ENCODE data around the gene TAPT1.

The TAPT1 gene

DNA sequence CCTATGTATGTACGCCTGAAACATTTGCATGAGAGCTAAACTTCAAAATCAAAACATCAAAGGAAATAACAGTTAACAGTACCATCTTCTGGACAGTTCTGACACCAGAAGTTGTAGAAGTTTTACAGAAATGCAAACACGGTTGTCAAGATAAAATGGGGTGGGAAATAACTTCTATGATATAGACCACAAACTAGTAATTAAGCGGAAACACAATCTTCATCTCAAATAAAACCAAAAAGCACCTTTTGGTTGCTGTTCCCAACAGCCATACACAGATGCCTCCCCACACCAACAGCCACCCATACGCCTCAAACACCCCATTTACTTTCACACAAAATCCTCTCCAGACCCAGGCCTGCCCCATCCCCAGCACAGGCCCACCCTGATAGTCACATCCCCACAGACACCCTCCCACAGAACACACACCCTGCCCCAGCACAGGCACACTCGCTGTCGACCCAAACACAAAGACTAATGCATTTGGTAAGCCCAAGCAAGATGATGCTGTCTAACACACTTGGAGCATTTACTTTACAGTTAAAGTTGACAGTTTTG lies 64.3 kb downstream of the TAPT1 start:
- H3K4me3 ChIP-seq (IDR thresholded peaks at IDR 0.05; ENCODE audit: insufficient read depth, low read depth, low read length) = no peak overlapping the region
- H3K79me2 ChIP-seq (ENCODE audit: insufficient read depth, low read depth) = no peaks in the 10 kb centered on the region
- no peaks in the 10 kb centered on the region for H3K27me3 ChIP-seq (ENCODE audit: insufficient read depth, low read depth)
- H3K9ac ChIP-seq = no peak overlapping the region
- H3K4me1 ChIP-seq (ENCODE audit: low read depth, poor library complexity, severe bottlenecking) = no peaks in the 10 kb centered on the region
- H3K4me2 ChIP-seq = no peak overlapping the region
- H2AFZ ChIP-seq (ENCODE audit: low read depth) = no peak overlapping the region
- no peaks in the 10 kb centered on the region for H3K36me3 ChIP-seq (ENCODE audit: insufficient read depth)
- TF ChIP-seq, protein P1, sequence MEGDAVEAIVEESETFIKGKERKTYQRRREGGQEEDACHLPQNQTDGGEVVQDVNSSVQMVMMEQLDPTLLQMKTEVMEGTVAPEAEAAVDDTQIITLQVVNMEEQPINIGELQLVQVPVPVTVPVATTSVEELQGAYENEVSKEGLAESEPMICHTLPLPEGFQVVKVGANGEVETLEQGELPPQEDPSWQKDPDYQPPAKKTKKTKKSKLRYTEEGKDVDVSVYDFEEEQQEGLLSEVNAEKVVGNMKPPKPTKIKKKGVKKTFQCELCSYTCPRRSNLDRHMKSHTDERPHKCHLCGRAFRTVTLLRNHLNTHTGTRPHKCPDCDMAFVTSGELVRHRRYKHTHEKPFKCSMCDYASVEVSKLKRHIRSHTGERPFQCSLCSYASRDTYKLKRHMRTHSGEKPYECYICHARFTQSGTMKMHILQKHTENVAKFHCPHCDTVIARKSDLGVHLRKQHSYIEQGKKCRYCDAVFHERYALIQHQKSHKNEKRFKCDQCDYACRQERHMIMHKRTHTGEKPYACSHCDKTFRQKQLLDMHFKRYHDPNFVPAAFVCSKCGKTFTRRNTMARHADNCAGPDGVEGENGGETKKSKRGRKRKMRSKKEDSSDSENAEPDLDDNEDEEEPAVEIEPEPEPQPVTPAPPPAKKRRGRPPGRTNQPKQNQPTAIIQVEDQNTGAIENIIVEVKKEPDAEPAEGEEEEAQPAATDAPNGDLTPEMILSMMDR (conservative IDR thresholded peaks at IDR 0.05; ENCODE audit: low read depth, low read length) = no peak
- H4K20me1 ChIP-seq (ENCODE audit: insufficient read depth) = no peaks in the 10 kb centered on the region
- H3K27ac ChIP-seq = no peak overlapping the region

- H3K36me3 ChIP-seq (ENCODE audit: insufficient read depth) = no peaks in the 10 kb centered on the region
- H3K4me1 ChIP-seq (ENCODE audit: low read depth, poor library complexity, severe bottlenecking) = no peaks in the 10 kb centered on the region
- H3K4me2 ChIP-seq = no peak overlapping the region
- no peaks in the 10 kb centered on the region for H3K79me2 ChIP-seq (ENCODE audit: insufficient read depth, low read depth)
- no peak overlapping the region for H3K9ac ChIP-seq
- TF ChIP-seq, protein P1 (conservative IDR thresholded peaks at IDR 0.05; ENCODE audit: low read depth, low read length) = no peak
- no peaks in the 10 kb centered on the region for H3K27me3 ChIP-seq (ENCODE audit: insufficient read depth, low read depth)
- H3K4me3 ChIP-seq (IDR thresholded peaks at IDR 0.05; ENCODE audit: insufficient read depth, low read depth, low read length) = no peak overlapping the region
- no peak overlapping the region for H3K27ac ChIP-seq
- H4K20me1 ChIP-seq (ENCODE audit: insufficient read depth) = no peaks in the 10 kb centered on the region
- no peak overlapping the region for H2AFZ ChIP-seq (ENCODE audit: low read depth)
Observed at GRCh38 chr4:16160457-16160856, 65.8 kb downstream of the TAPT1 start.

- TF ChIP-seq, protein P1 (conservative IDR thresholded peaks at IDR 0.05; ENCODE audit: low read depth, low read length) = no peak
- Histone ChIP-seq H3K79me2 (ENCODE audit: insufficient read depth, low read depth) (no peaks in the 10 kb centered on the region), H3K4me3 (IDR thresholded peaks at IDR 0.05; ENCODE audit: insufficient read depth, low read depth, low read length) (no peak overlapping the region), H4K20me1 (ENCODE audit: insufficient read depth) (no peaks in the 10 kb centered on the region), H3K36me3 (ENCODE audit: insufficient read depth) (no peaks in the 10 kb centered on the region), H2AFZ (ENCODE audit: low read depth) (no peak overlapping the region), H3K4me1 (ENCODE audit: low read depth, poor library complexity, severe bottlenecking) (no peaks in the 10 kb centered on the region), H3K9ac (no peak overlapping the region), H3K27ac (no peak overlapping the region), H3K27me3 (ENCODE audit: insufficient read depth, low read depth) (no peaks in the 10 kb centered on the region), H3K4me2 (no peak overlapping the region)
Observed at GRCh38 chr4:16159286-16159685, 67.0 kb downstream of the TAPT1 start.

DNA sequence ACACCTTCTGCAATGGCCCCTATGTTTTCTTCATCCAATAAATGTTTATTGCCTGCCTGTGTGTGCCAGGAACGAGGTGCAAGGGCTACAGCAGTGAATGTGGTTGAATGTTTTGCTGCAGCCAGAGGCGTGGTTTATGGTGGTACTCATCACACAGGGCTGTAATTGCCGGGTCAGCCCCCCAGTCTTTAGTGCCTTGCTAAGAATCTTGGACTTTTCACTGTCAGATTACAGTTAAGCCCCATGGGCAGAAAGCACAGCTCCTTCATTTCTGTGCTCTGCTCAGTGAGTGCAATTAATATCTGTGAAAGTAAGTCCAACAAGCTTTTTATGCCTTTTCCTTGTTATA lies 67.8 kb downstream of the TAPT1 start:
- no peak overlapping the region for H3K27ac ChIP-seq
- no peaks in the 10 kb centered on the region for H3K4me1 ChIP-seq (ENCODE audit: low read depth, poor library complexity, severe bottlenecking)
- H3K79me2 ChIP-seq (ENCODE audit: insufficient read depth, low read depth) = no peaks in the 10 kb centered on the region

More for the DNA sequence above, 67.8 kb downstream of the TAPT1 start:
- Histone ChIP-seq H3K27me3 (ENCODE audit: insufficient read depth, low read depth) (no peaks in the 10 kb centered on the region), H3K4me2 (no peak overlapping the region), H3K36me3 (ENCODE audit: insufficient read depth) (no peaks in the 10 kb centered on the region), H3K9ac (no peak overlapping the region), H2AFZ (ENCODE audit: low read depth) (no peak overlapping the region), H4K20me1 (ENCODE audit: insufficient read depth) (no peaks in the 10 kb centered on the region), H3K4me3 (IDR thresholded peaks at IDR 0.05; ENCODE audit: insufficient read depth, low read depth, low read length) (no peak overlapping the region)
- TF ChIP-seq, protein P1 (conservative IDR thresholded peaks at IDR 0.05; ENCODE audit: low read depth, low read length) = no peak
